Activated effector memory CD4-positive, alpha-beta T cell treated with Interleukin-2 at 50 U/mL for 16 hours (primary cell): Measurements from ENCODE around the gene PLEKHA8.

Source experiments
- DNase-seq: peaks from one replicate; pipeline ENCODE4 v3.0.0-alpha.2; 2020

PLEKHA8 gene

GRCh38 chr7:30114536-30115238 lies 86.5 kb downstream of the PLEKHA8 start:
- no peak for DNase-seq

GRCh38 chr7:30115709-30116297 lies 87.6 kb downstream of the PLEKHA8 start:
- no peak for DNase-seq

- DNase-seq, result no peak
Measured at GRCh38 chr7:30116771-30117170, 88.6 kb downstream of the PLEKHA8 start.

- DNase-seq, result no peak
Measured at GRCh38 chr7:30117896-30118295, 89.7 kb downstream of the PLEKHA8 start.

- no peak for DNase-seq
Measured at GRCh38 chr7:30119890-30120577, 91.8 kb downstream of the PLEKHA8 start.

- no peak for DNase-seq
Measured at GRCh38 chr7:30133736-30134610, 105.8 kb downstream of the PLEKHA8 start.

GRCh38 chr7:30134611-30135300 lies 106.5 kb downstream of the PLEKHA8 start, which contains the start of gene MTURN:
TSS of gene MTURN (plus strand) at chr7:30134986. CDS start at chr7:30135137, 151 bp downstream.
- peak; percentile 75 for DNase-seq

GRCh38 chr7:30135301-30136116 lies 107.3 kb downstream of the PLEKHA8 start:
- DNase-seq, result peak; percentile 40

- no peak for DNase-seq
Measured at GRCh38 chr7:30136117-30136731, 108.0 kb downstream of the PLEKHA8 start.

GRCh38 chr7:30136743-30137485 lies 108.7 kb downstream of the PLEKHA8 start:
- DNase-seq, result no peak

GRCh38 chr7:30139836-30140384 lies 111.7 kb downstream of the PLEKHA8 start:
- no peak for DNase-seq

GRCh38 chr7:30140456-30140855 lies 112.2 kb downstream of the PLEKHA8 start:
- no peak for DNase-seq

- DNase-seq, result no peak
Measured at GRCh38 chr7:30142710-30143109, 114.5 kb downstream of the PLEKHA8 start.

- no peak for DNase-seq
Measured at GRCh38 chr7:30143748-30144251, 115.6 kb downstream of the PLEKHA8 start.

GRCh38 chr7:30144657-30145306 lies 116.6 kb downstream of the PLEKHA8 start:
- DNase-seq, result no peak

- no peak for DNase-seq
Measured at GRCh38 chr7:30145426-30145970, 117.3 kb downstream of the PLEKHA8 start.

- no peak for DNase-seq
Measured at GRCh38 chr7:30146127-30146612, 118.0 kb downstream of the PLEKHA8 start.

GRCh38 chr7:30147223-30147622 lies 119.0 kb downstream of the PLEKHA8 start:
- no peak for DNase-seq

- no peak for DNase-seq
Measured at GRCh38 chr7:30147785-30148184, 119.6 kb downstream of the PLEKHA8 start.
